ENCODE data around the gene DBP. TPM values are rescaled to one million over a fixed set of nuclear protein-coding genes. Genes with fewer than 3 reads are reported as not detected.
A peak's percentile ranks its signal among the peaks of the same experiment; 100 is the strongest.

Gene DBP
- total and polyA plus RNA-seq, 10 of the 15 experiments (the other 5 are each of a cell fraction or from before 2014, with no cell fraction given), result 2.0 to 10.6 (median 6.9) TPM

DNA sequence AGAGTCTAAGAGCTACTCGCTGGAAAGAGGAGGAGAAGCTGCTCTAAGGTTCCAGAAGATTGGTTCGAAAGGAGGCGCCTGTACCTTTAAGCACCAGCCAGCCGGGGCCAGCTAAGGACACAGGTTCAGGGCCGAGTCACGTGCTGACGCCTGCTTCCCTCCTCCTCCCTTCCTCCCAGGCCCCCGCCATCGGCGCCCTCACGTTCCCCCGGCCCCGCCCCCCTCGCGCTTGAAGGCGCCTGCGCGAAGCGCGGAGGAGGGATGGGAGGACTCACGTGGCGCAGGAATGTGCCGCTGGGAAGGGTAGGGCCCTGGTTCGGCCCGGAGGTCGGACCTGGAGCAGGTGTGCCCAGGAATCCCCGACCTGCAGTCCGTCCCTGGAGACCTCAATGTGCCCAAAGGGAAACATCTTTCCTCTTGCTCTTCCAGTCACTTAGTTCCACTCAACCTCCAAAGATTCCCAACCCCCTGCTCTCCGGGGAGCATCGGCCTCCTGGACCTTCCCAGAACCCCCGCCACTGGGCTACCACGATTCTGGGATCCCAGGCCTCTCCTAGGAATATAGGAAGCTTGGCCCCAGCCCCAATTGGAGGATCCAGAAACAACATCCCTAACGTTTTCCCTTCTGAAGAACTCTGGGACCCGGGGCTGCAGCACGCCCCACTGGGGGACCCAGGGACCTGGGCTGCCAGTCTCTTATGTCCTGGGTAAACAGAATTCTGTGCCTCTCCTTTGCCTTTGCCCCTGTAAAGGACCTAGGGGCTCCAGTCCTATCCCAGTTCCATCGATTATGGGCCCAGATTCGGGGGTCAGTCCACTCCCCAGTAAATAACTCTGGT is 2.5 kb downstream of the DBP start (continued):
- TF ChIP-seq POLR2AphosphoS2 (IDR thresholded peaks at IDR 0.05; ENCODE audit: low read depth, low read length), result 0 out of 2 replicates have a peak, but pooled peaks have one; percentile 85
- peak; percentile 83; the same call in 1 of the 2 replicates for TF ChIP-seq BACH1 (IDR thresholded peaks at IDR 0.05; ENCODE audit: borderline replicate concordance)
- TF ChIP-seq TBL1XR1 (IDR thresholded peaks at IDR 0.05; ENCODE audit: low read depth, low read length), result no peak
- TF ChIP-seq CUX1 (IDR thresholded peaks at IDR 0.05; ENCODE audit: insufficient replicate concordance, low read depth, low read length), result no peak
- TF ChIP-seq BRCA1 (IDR thresholded peaks at IDR 0.05; ENCODE audit: low read depth, low read length), result no peak
- 0 out of 2 replicates have a peak, but pooled peaks have one; percentile 20 for TF ChIP-seq TCF12 (IDR thresholded peaks at IDR 0.05; ENCODE audit: low read depth, low read length)
- TF ChIP-seq, protein P1, sequence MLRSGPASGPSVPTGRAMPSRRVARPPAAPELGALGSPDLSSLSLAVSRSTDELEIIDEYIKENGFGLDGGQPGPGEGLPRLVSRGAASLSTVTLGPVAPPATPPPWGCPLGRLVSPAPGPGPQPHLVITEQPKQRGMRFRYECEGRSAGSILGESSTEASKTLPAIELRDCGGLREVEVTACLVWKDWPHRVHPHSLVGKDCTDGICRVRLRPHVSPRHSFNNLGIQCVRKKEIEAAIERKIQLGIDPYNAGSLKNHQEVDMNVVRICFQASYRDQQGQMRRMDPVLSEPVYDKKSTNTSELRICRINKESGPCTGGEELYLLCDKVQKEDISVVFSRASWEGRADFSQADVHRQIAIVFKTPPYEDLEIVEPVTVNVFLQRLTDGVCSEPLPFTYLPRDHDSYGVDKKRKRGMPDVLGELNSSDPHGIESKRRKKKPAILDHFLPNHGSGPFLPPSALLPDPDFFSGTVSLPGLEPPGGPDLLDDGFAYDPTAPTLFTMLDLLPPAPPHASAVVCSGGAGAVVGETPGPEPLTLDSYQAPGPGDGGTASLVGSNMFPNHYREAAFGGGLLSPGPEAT (IDR thresholded peaks at IDR 0.05; ENCODE audit: low read depth), result peak; percentile 85
- peak; percentile 45; the same call in 1 of the 2 replicates for TF ChIP-seq DPF2 (IDR thresholded peaks at IDR 0.05)
- no peak for TF ChIP-seq RB1 (IDR thresholded peaks at IDR 0.05; ENCODE audit: borderline replicate concordance)
- peak; percentile 95 for TF ChIP-seq IKZF1 (conservative IDR thresholded peaks at IDR 0.05)
- TF ChIP-seq ATF3 (IDR thresholded peaks at IDR 0.05; ENCODE audit: borderline replicate concordance, extremely low read depth, low read depth, low read length), result peak; percentile 66; the same call in 1 of the 2 replicates
- TF ChIP-seq NFYB (IDR thresholded peaks at IDR 0.05; ENCODE audit: insufficient read depth, low read depth, low read length), result peak; percentile 47; the same call in 1 of the 2 replicates
- TF ChIP-seq USF1 (IDR thresholded peaks at IDR 0.05; ENCODE audit: borderline replicate concordance, extremely low read length, insufficient read depth, low read depth, low read length), result peak; percentile 93
- no peak; the same call in 1 of the 2 replicates for TF ChIP-seq NBN (IDR thresholded peaks at IDR 0.05)
- peak in 1 of 2 experiments; percentile 49; a peak in 2 of 4 replicates for TF ChIP-seq SRF (IDR thresholded peaks at IDR 0.05; ENCODE audit: low read depth in 2 of 2, low read length in 2 of 2)
- no peak for TF ChIP-seq FOS (IDR thresholded peaks at IDR 0.05; ENCODE audit: borderline replicate concordance, extremely low read depth, insufficient read length)
